Prostate gland (tissue), 2 donors: ENCODE results near the gene POMGNT1. TPM values are rescaled to one million over a fixed set of nuclear protein-coding genes. Genes with fewer than 3 reads are reported as not detected.

Source experiments
- DNase-seq: peaks from one replicate; pipeline ENCODE4 v3.0.0-alpha.2; 2019; ENCODE audit warnings: low spot score
- H3K27ac ChIP-seq, 2 donors: fragments of 200-600 bp; sonication (generic); 2 replicates each; pipeline ENCODE4 v1.5.1; 2017 to 2019
- H3K27me3 ChIP-seq: fragments of 200-600 bp; sonication (generic); replicated peaks from 2 replicates; pipeline ENCODE4 v1.5.1; 2019; ENCODE audit not compliant: insufficient read depth
- H3K36me3 ChIP-seq, 2 donors: fragments of 200-600 bp; sonication (generic); 1 replicate in 1 of 2; 2 replicates in 1 of 2; pipeline versions ENCODE4 v1.5.1 to v1.8.1; 2017 to 2019
- H3K4me1 ChIP-seq: fragments of 200-600 bp; sonication (generic); replicated peaks from 2 replicates; pipeline ENCODE4 v1.5.1; 2019
- H3K4me3 ChIP-seq, 2 donors: fragments of 200-600 bp; sonication (generic); 2 replicates each; pipeline ENCODE4 v1.5.1; 2017 to 2019
- H3K9me3 ChIP-seq: fragments of 200-600 bp; sonication (generic); 2 replicates; pipeline ENCODE4 v1.5.1; 2017
- POLR2A ChIP-seq: fragments of 450-650 bp; IDR thresholded peaks from one replicate; pipeline ENCODE4 v1.6.1; 2016; ENCODE audit warnings: antibody characterized with exemption, mild to moderate bottlenecking
- POLR2AphosphoS5 ChIP-seq: sonication (generic); formaldehyde crosslinking; IDR thresholded peaks from one replicate; pipeline ENCODE4 v1.6.1; 2017; ENCODE audit warnings: antibody characterized with exemption
- WGBS: methylation state at CpG from one replicate; pipeline ENCODE4 v1.1.5; 2018; 5-methylcytosine and 5-hydroxymethylcytosine counted together
- intact Hi-C: fragments of 100-400 bp; cut with DNase I; formaldehyde crosslinking; loops from one replicate; pipeline ENCODE4 v1.14.2; 2022
- total RNA-seq, 2 donors: library from RNA; depleted of rRNA; stranded (reverse); fragments of >200 nt; gene quantifications; one replicate each; pipeline ENCODE4 v1.1.0, GENCODE V29; 2016
- TF ChIP-seq, protein P1 (sequence below), 4 experiments: fragments of 200-600 bp in 2 of 4; fragments of 450-650 bp in 2 of 4; sonication (generic) in 2 of 4; IDR thresholded peaks; 1 replicate in 3 of 4; 2 replicates in 1 of 4; pipeline ENCODE4 v1.5.1; 2016 to 2019; ENCODE audit warnings: antibody characterized with exemption in 4 of 4, mild to moderate bottlenecking in 2 of 4, moderate library complexity in 2 of 4

POMGNT1 gene
- total RNA-seq, 2 donors from 2014 or later, result 106 to 120 TPM

DNA sequence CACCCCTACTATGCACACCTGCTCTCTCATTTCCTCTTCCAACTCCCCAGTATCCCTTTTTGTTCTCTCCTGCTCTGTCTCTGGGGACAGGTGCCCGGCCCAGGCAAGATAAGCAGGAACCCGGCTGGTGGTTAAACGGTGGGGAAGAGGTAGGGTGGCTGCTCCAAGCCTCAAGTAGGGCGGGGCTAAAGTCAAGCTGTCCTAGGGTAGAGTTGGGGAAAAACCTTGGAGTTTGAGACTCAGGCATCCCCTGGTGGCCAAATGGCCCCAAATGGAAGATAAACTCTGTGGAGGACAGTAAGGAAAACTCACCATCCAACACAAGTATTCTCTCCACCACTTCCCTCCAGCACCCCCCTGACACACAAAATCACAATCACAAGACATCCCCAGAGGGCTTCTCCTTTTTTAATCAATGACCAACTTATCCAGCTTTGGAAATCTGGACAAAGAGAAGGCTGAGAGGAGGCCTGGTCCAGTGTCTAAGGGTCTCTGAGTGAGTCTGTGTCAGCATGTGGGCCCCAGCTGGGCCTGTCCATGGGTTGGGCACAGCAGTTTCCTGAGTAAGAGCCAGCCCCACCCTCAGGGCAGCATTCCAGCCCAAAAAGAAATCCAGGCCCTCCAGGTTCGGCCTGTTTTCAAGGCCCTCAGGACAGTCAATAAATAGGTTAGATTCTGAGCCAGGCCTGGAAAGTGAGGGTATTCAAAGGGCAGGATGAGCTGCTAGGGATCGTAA is 9.8 kb downstream of the POMGNT1 start:
- H3K4me3 ChIP-seq, result no peak overlapping the region
- peak overlapping the region; percentile 83 to 84 for H3K27ac ChIP-seq
- peaks cover 31% of the 10 kb centered on the region for H3K4me1 ChIP-seq
- intact Hi-C loops, result loop anchor here (10.0 kb wide), 1 partner anchor 304 kb away; no protein-coding TSS in a partner anchor
- TF ChIP-seq, protein P1, sequence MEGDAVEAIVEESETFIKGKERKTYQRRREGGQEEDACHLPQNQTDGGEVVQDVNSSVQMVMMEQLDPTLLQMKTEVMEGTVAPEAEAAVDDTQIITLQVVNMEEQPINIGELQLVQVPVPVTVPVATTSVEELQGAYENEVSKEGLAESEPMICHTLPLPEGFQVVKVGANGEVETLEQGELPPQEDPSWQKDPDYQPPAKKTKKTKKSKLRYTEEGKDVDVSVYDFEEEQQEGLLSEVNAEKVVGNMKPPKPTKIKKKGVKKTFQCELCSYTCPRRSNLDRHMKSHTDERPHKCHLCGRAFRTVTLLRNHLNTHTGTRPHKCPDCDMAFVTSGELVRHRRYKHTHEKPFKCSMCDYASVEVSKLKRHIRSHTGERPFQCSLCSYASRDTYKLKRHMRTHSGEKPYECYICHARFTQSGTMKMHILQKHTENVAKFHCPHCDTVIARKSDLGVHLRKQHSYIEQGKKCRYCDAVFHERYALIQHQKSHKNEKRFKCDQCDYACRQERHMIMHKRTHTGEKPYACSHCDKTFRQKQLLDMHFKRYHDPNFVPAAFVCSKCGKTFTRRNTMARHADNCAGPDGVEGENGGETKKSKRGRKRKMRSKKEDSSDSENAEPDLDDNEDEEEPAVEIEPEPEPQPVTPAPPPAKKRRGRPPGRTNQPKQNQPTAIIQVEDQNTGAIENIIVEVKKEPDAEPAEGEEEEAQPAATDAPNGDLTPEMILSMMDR (IDR thresholded peaks at IDR 0.05), result no peak
- TF ChIP-seq POLR2AphosphoS5, result peak; percentile 77
- H3K27me3 ChIP-seq, result no peaks in the 10 kb centered on the region
- peak; percentile 75 for DNase-seq
- no peaks in the 10 kb centered on the region for H3K9me3 ChIP-seq
- 50% methylated on average over 6 of the region's 6 CpGs for WGBS
- peaks cover 0 to 4% of the 10 kb centered on the region in 2 donors for H3K36me3 ChIP-seq

- peaks cover 39% of the 10 kb centered on the region for H3K4me1 ChIP-seq
- intact Hi-C loops, result loop anchor here (10.0 kb wide), 1 partner anchor 302 kb away; no protein-coding TSS in a partner anchor
Observed at GRCh38 chr1:46187106-46187869, 10.9 kb downstream of the POMGNT1 start.

DNA sequence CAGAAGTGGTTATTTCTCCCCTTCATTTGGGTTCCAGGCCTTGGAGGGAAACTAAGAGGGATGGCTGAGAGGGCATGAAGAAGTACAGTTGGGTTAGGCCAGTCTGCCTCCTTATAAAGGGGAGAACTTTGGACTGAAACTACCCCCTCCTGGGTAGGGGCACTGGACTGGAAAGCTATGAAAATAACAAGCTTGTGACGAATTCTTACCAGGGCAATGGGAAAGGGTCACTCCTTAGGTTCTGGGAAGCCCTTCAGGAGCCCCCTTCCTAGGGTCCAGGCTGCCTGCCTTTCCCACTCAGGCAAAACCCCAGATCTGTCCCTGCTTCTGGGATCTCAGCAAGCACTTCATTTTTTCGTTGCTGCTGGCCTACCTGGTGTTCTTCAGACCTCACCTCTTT is 12.2 kb downstream of the POMGNT1 start:
- H3K27me3 ChIP-seq, result no peaks in the 10 kb centered on the region
- WGBS, result 96% methylated on average over 2 of the region's 2 CpGs
- H3K9me3 ChIP-seq, result no peaks in the 10 kb centered on the region
- no peak for TF ChIP-seq POLR2AphosphoS5
- TF ChIP-seq, protein P1 (IDR thresholded peaks at IDR 0.05), result no peak
- no peak for TF ChIP-seq POLR2A
- no peak overlapping the region for H3K4me3 ChIP-seq
- H3K27ac ChIP-seq, result peak overlapping the region; percentile 93 to 94
- DNase-seq, result no peak
- intact Hi-C loops, result loop anchor here (10.0 kb wide), 1 partner anchor 301 kb away; no protein-coding TSS in a partner anchor
- H3K36me3 ChIP-seq, result no peaks in the 10 kb centered on the region
- H3K4me1 ChIP-seq, result peaks cover 46% of the 10 kb centered on the region

More at GRCh38 chr1:46187106-46187869, 10.9 kb downstream of the POMGNT1 start:
- H3K36me3 ChIP-seq, result peaks cover 0 to 4% of the 10 kb centered on the region in 2 donors
- 74% methylated on average over 8 of the region's 8 CpGs for WGBS
- no peaks in the 10 kb centered on the region for H3K9me3 ChIP-seq
- no peaks in the 10 kb centered on the region for H3K27me3 ChIP-seq
- DNase-seq, result no peak
- peak overlapping the region; percentile 83 to 84 for H3K27ac ChIP-seq
- no peak overlapping the region for H3K4me3 ChIP-seq
- TF ChIP-seq POLR2A (no peak), POLR2AphosphoS5 (no peak)

- no peaks in the 10 kb centered on the region for H3K27me3 ChIP-seq
- WGBS, result 37% methylated on average over 7 of the region's 7 CpGs
- DNase-seq, result no peak
- no peaks in the 10 kb centered on the region for H3K9me3 ChIP-seq
- no peak for TF ChIP-seq POLR2AphosphoS5
- TF ChIP-seq, protein P1 (IDR thresholded peaks at IDR 0.05), result no peak
- TF ChIP-seq POLR2A, result no peak
- H3K4me3 ChIP-seq, result no peak overlapping the region
- intact Hi-C loops, result loop anchor here (5.0 to 10.0 kb wide), 2 partner anchors 53 to 300 kb away; partner anchors contain the start of gene PIK3R3
- no peaks in the 10 kb centered on the region for H3K36me3 ChIP-seq
- peaks cover 56% of the 10 kb centered on the region for H3K4me1 ChIP-seq
- peak overlapping the region; percentile 93 to 94 for H3K27ac ChIP-seq
Observed at GRCh38 chr1:46184920-46185658, 13.1 kb downstream of the POMGNT1 start.
